RWPE1 (cell line): ENCODE data around the gene SOCS6.

ENCODE experiments used
- CTCF ChIA-PET: fragments of 350-600 bp; sonication (Branson Sonifier 250); formaldehyde crosslinking; extraction: SDS; loops from one replicate; lab custom pipeline; 2021; lab: Yijun Ruan, JAX
- POLR2A ChIA-PET: fragments of 400-600 bp; formaldehyde crosslinking; extraction: SDS; loops from one replicate; lab custom pipeline; 2020; ENCODE audit warnings: antibody characterized with exemption; ENCODE audit not compliant: low non-redundant PET; lab: Yijun Ruan, JAX
- DNase-seq: peaks from one replicate; pipeline ENCODE4 v3.0.0; 2012; ENCODE audit warnings: low spot score
- H3K27ac ChIP-seq: fragments of 450-650 bp; 2 replicates; pipeline ENCODE4 v1.5.1; 2017
- CTCF ChIP-seq: fragments of 450-650 bp; conservative IDR thresholded peaks from 2 replicates; pipeline ENCODE4 v1.5.1; 2017; ENCODE audit warnings: low read depth, mild to moderate bottlenecking

Gene SOCS6

GRCh38 chr18:70371908-70372307 is 83.1 kb downstream of the SOCS6 start:
- no peak for DNase-seq
- ChIA-PET CTCF (no interaction called here), POLR2A (no interaction called here)
- no peak for TF ChIP-seq CTCF
- H3K27ac ChIP-seq: no peak overlapping the region

- POLR2A ChIA-PET: no interaction called here
- CTCF ChIA-PET: no interaction called here
- DNase-seq: no peak
- H3K27ac ChIP-seq: no peak overlapping the region
- no peak for TF ChIP-seq CTCF
These were observed 83.7 kb downstream of the SOCS6 start for GRCh38 chr18:70372450-70373041.

GRCh38 chr18:70373042-70373519 is 84.2 kb downstream of the SOCS6 start:
- DNase-seq: peak; percentile 27
- POLR2A ChIA-PET: no interaction called here
- CTCF ChIA-PET: no interaction called here
- H3K27ac ChIP-seq: no peak overlapping the region
- TF ChIP-seq CTCF: no peak

- DNase-seq: no peak
- no peak for TF ChIP-seq CTCF
- CTCF ChIA-PET: no interaction called here
- POLR2A ChIA-PET: no interaction called here
- H3K27ac ChIP-seq: no peak overlapping the region
These were observed 85.3 kb downstream of the SOCS6 start for GRCh38 chr18:70374154-70374553.

GRCh38 chr18:70376137-70376913 is 87.5 kb downstream of the SOCS6 start:
- no peak for DNase-seq
- POLR2A ChIA-PET: no interaction called here
- no peak overlapping the region for H3K27ac ChIP-seq
- TF ChIP-seq CTCF: no peak
- CTCF ChIA-PET: no interaction called here

- ChIA-PET POLR2A (no interaction called here), CTCF (no interaction called here)
- no peak overlapping the region for H3K27ac ChIP-seq
- DNase-seq: no peak
- no peak for TF ChIP-seq CTCF
These were observed 88.0 kb downstream of the SOCS6 start for GRCh38 chr18:70376914-70377258.
